Dermis blood vessel endothelial cell (primary cell): ENCODE data around the gene C9orf72. TPM values are rescaled to one million over a fixed set of nuclear protein-coding genes. Genes with fewer than 3 reads are reported as not detected.

Experiments used
- DNase-seq: peaks from one replicate; pipeline ENCODE4 v3.0.0; 2010
- total RNA-seq: library from RNA; depleted of rRNA; stranded (reverse); fragments of >200 nt; gene quantifications from 2 replicates; pipeline ENCODE4 v1.2.3, GENCODE V29; 2014

Gene C9orf72
- total RNA-seq, 1 donor from 2014 or later: 10.9 TPM

DNA sequence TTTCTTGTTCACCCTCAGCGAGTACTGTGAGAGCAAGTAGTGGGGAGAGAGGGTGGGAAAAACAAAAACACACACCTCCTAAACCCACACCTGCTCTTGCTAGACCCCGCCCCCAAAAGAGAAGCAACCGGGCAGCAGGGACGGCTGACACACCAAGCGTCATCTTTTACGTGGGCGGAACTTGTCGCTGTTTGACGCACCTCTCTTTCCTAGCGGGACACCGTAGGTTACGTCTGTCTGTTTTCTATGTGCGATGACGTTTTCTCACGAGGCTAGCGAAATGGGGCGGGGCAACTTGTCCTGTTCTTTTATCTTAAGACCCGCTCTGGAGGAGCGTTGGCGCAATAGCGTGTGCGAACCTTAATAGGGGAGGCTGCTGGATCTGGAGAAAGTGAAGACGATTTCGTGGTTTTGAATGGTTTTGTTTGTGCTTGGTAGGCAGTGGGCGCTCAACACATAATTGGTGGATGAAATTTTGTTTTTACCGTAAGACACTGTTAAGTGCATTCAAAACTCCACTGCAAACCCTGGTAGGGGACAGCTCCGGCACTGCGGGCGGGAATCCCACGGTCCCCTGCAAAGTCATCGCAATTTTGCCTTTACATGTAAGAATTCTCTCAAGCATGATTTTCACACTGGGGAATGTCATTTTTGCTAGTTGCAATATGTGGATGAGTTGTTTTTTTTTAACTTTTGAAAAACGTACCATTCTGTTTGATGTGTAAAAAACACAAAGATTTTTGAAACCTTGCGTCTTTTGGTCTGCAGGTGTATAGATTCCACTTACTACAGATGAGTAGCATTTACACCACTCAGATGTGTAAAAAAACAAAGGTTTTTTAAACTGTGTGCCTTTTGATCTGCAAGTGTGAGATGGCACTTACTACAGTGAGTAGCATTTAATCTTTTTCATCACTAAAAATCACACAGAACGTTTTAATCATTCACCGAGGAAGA, 631 bp upstream of the C9orf72 start:
- peak; percentile 100 for DNase-seq

DNA sequence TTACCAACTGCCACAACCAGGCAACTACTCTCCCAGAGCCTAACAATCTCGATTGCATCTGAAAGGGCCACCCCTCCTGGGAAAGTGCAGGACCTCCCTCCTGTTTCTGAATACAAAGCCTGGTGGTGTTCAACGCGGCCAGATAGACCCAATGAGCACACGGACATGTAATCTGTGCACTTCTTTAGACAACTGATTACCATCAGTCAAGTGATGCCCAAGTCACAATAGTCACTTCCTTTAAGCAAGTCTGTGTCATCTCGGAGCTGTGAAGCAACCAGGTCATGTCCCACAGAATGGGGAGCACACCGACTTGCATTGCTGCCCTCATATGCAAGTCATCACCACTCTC, 739 bp downstream of the C9orf72 start:
- peak; percentile 53 for DNase-seq

DNA sequence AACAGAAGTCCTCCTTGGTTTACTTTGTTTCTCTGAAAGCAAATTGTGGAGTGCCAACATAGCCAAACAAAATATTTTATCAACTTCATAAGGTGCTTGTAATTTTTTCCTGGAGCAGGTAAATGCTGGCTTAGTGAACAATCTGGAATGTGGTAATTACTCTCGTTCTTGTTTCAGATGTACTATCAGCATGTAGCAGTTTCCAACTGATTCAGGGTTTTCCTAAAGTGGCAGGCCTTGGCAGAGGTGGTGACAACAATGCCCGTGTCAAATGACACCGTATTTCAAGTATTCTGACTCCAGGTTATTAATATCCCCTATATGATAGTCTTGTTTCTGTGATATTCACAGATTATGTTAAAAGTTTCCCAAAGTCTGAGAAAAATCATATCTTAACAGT, 1.2 kb downstream of the C9orf72 start:
- no peak for DNase-seq

DNA sequence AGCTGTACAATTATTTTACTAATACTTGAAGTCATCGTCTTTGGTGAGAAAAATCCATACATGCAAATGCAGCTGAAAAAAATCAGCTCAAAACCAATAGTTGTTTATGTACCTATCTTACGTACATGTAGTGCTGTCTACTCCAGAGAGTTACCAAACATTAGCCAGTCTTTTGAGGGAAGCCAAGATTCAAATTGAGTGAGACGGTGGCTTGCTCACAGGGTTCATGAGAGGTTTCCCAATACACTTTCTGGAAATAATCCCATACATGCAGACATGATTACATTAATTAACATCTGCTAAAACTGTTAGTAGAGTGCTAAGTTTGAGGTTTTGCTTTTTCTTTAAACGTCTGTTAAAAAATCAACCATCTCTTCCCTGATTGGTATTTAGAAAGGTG, 2.3 kb downstream of the C9orf72 start:
- DNase-seq: no peak

DNA sequence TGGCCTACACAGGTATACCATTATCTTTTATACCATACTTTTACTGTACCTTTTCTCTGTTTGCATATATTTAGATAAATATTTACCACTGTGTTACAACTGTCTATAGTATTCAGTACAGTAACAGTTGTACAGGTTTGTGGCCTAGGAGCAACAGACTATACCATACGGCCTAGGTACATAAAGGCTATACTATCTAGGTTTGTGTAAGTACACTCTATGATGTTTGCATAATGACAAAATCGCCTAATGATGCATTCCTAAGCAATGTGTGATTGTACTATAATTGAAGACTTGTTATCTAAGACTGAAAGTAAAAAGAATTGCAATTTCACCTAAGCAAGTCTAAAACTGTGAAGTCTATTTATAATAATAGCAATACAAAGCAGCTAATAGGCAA, 3.9 kb downstream of the C9orf72 start:
- DNase-seq: no peak

DNA sequence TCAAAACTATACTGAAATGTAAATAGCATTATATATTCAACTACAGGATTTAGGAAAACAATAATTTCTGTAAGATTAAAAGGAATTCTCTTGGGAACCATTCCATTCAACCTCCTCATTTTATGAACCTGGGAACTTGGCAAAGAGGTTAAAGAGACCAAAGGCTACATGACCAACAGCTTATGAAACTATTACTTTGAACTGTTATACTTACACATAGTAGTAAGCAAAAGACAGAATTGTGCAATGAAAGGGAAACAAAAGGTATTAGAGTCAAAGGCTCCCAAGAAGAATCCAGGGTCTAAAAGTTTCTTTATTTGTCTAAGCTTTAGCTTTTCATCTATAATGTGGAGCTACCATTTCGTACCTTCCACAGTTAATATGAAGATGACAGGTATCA, 7.2 kb downstream of the C9orf72 start:
- DNase-seq: no peak

DNA sequence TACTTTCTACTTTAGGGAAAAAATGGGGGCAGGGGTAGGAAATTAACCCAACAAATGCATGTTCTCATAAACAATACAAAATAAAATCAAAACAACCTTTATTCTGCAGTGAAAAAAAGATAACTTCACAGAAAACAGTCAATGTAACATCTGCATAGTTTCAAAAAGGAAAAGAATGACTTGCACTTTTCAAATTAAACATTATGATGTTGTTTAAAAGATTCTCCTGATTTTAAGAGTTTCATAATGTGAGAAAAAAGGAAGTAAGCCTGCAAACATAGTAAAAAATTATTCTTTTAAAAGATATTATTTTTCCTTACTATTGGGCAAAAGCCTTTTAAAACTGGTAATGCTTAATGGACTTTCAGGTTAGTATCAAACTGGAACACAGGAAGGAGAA, 7.6 kb downstream of the C9orf72 start:
- DNase-seq: no peak

DNA sequence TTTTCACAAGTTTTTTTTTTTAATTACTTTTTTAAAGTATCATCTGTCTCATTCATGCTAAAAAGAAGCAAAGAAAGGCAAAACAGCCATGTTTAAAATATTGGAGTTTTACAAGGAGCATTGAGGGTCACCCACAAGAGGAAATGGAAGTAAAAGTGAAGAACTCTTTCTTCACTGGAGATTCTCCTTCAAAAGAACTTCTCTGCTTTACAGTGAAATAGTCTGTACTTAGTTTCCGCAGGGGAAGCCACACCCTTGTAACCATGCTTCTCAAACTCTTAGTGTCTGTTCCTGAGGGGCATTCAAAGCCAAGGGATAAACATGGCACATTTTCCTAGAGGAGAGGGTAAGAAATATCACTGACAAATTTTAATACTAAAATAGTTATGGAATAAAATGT, 8.6 kb downstream of the C9orf72 start:
- DNase-seq: no peak

DNA sequence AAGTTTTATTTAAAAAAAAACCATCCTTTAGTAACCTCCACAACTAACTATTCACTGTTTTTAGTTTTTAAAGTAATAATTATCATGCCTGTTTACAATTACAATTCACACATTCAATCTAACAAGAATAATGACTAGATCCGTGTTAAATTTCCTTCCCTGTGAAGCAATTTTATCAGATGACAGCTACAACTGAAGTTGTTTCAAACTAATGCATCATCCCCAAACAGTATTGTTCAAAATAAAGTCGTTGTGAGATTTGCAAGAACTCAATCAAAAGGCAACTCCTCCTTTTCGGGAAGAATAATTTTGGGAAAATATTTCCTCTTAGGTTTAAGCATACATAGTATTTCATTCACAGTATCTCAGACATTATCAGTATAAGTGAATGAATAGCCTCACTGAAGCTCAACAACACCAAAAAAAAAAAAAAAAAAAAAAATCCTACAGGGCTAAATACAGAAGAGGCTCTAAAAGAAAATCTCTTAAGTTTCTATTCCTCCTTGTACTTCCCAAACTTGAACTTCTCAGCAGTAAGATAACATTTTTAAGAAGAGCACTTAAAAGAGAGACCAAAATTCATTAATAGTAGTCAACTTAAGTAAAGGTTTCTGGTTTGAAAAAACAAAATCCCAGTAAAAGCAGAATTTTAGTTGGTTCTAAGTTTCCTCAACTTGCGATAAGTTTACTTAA, 9.4 kb downstream of the C9orf72 start:
- no peak for DNase-seq

DNA sequence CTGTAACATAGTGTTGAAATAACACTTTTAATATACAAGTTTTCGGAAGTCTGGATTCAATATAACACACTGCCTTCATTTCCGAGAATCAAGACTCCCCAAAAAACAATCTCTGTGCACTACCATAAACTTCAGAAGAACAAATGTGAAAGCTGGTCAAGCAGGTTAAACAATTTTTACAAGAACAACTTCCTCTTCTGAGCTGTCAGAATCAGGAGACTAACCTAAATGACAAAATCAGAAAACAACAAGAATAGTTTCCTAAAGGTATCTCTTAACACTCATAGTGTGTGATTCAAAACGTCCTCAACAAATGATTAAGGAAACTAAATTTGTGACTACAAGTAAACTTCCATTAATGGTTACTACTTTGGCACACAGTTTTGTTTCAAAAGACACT, 11.6 kb downstream of the C9orf72 start:
- DNase-seq: no peak

DNA sequence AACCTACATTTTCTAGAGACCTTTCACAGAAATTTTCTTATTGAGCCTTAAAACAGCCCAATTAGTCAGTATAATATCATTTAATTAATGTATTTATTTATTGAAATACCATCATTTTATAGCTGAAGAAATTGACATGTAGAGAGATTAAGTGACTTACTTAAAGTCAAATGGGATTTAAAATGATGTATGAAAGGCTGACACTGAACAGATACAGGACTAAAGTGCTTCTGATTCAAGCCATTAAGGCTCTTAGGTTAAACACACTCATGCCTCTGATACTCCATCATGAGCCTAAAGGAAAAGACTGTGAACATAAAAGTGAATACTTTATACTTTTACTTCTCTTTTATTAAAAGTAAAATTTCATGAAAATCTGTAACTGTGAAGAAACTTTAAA, 12.8 kb downstream of the C9orf72 start:
- DNase-seq: no peak

DNA sequence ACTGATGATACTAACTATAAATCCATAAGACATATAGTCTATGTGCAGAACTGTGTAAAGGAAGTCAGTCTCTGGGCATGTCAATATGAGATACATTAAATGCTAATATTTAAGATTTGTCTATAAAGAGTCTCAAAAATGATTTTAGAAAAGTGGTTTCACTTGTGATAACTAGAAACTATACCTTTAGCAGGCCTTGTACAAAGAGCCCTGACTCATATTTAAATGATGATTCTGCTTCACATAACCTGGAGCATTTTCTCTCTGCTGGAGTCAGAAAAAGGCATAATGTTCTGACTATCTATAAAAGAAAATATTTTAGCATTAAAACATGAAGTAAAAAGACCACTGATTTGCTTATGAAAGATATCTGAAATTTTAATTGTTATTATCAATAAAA, 15.0 kb downstream of the C9orf72 start:
- no peak for DNase-seq

DNA sequence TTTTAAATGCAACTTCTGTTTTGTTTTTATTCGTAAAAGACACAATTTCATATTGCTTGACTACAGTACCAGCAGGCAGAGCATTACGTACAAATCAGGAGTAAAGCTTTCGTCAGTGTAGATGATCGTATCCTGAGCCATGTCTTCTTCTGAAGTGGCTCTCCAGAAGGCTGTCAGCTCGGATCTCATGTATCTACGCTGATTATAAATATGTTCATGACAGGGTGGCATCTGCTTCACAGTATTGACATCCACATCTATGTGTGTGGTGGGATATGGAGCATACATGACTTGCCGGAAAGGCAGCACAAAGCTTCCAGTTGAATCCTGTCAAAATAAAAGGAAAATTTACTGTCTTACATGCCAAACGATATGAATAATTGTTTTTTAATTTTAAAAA, 16.8 kb downstream of the C9orf72 start:
- DNase-seq: no peak

DNA sequence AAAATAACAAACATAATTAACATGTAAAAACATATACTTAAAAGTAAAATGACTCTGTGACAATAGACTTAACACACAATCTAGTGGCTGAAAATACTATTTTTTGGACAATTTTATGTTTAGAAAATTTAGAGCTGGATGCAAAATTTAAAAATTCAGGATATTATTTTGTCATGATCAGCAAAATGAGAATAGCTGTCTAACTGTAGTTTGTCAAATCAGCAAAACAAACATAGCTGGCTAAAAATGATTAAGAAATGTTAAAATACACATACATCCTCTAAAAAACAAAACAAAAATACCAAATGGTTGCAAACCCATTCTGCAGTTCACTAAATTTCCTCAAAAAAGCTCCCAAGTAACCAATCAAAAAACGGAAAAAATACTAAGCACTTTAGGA, 18.6 kb downstream of the C9orf72 start:
- no peak for DNase-seq

DNA sequence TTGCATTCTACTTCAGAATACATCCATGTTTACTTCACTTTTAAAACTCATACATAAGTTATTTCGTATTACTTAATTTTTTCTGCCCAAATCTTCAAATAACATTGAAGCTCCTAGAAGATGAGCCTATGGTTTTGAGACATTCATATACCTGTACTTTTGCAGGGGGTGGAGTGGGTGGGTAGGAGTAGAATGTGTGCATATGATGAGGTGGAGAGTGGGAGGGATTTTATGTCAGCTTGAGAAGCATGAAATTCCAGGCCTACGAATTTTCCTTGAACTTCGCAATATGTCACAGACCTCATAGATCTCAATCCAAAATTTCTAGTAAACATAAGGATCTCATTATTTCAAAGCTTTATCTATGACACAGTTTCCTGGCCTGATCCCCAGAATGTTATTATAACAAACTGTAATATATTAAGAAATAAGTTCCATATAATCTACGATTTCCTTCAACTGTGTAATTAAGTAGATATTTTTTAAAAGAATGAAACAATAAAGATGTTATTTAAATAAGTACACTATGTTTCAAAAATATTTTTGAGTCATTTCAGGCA, 24.0 kb downstream of the C9orf72 start:
- no peak for DNase-seq

DNA sequence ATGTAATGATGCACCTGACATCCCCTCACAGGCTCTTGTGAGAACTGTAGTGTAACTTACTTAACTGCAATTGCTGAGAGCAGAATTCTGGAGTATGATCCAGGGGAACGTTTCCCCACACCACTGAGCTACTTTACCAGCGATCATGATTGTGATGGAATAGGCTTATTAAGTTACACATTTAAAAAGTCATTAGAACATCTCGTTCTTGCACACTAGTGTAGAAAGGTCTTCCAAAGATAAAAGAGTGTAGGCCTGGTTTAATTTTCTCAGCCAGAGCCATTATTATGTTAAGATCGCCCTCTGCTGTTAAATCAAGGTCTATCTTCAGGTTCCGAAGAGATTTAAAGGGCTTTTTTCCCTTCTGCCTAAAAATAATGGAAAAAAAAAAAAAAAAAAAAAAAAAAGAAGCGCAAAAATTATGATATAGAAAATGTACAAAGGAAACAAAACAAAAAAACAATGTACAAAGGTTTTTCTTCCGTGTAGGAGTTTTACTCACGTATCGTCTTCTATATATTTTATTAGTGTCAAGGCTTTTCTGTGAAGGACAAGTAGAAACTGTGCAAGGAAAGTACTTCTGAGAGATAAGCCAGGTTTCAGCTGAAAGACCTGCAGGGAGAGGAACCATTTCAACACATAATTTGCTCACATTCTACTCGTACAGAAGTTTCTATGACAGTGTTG, 25.1 kb downstream of the C9orf72 start:
- peak; percentile 57 for DNase-seq

DNA sequence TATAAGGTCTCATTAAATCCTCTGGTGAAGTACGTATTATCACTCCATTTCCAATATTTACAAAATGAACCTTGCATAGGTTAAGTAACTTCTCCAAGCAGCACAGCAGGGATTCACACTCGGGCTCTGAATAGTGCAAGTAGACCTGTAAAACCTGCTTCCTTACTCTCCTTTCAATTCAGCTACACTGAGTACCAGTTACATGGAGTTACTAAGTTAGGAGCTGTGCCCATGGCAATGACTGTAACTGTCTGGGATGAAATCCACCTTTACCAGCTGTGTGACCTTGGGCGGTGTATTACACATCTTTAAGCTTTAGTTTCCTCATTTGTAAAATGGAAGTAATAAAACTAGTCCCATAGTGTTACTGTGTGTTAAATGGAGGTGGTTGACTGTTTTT, 27.8 kb downstream of the C9orf72 start:
- no peak for DNase-seq

DNA sequence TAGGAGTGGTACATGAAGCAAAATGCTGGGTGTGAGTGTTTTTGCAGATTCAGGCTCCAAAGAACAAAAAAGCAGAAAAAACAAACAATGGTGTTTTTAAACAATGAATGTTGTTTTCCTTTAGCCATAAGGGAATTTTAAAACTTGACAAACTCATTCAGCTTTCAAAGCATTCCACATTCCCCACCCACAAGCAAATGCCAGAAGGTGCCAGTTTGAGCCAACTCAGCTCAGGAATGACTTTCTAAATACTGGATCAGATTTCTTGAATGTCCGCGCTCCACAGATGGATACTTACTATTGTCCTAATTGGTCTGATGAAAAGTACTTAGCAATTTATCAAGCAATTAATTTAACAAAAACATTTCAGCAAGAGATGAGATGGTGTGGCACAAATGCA, 30.8 kb downstream of the C9orf72 start:
- no peak for DNase-seq

DNA sequence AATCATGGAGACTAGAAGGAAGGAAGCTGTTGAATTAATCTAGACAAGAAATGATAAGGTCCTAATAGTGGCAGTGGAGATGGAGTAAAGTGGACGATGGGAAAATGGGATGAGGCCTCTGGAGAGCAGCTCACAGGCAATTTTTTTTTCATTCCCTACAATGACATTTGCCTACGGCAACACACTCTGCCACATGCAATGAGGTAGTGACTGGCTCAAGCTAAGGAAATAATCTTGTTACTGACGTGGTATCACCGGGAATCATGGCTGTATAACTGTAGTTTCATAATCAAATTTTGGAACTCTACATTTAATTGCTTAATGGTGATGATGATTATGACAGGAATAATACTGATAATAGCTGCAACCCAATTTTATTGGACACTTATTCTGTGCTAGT, 31.5 kb downstream of the C9orf72 start:
- no peak for DNase-seq

DNA sequence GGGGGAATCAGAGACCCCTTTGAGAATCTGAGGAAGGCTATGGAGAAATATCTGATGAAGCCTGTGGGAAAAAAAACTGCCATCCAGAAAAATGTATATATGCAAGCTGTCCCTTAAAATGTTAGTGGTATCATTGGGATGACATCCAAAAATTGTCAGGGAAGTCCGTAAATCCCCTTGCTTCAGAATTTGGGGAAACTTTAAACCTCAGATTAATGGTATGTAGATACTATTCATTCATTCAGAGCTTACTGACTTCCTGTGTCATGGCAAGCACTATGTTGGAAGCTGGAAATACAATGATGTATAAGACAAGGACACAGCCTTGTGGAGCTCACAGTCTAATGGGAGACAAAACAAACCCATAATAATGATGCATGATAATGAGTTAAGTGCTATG, 32.8 kb downstream of the C9orf72 start:
- DNase-seq: no peak

DNA sequence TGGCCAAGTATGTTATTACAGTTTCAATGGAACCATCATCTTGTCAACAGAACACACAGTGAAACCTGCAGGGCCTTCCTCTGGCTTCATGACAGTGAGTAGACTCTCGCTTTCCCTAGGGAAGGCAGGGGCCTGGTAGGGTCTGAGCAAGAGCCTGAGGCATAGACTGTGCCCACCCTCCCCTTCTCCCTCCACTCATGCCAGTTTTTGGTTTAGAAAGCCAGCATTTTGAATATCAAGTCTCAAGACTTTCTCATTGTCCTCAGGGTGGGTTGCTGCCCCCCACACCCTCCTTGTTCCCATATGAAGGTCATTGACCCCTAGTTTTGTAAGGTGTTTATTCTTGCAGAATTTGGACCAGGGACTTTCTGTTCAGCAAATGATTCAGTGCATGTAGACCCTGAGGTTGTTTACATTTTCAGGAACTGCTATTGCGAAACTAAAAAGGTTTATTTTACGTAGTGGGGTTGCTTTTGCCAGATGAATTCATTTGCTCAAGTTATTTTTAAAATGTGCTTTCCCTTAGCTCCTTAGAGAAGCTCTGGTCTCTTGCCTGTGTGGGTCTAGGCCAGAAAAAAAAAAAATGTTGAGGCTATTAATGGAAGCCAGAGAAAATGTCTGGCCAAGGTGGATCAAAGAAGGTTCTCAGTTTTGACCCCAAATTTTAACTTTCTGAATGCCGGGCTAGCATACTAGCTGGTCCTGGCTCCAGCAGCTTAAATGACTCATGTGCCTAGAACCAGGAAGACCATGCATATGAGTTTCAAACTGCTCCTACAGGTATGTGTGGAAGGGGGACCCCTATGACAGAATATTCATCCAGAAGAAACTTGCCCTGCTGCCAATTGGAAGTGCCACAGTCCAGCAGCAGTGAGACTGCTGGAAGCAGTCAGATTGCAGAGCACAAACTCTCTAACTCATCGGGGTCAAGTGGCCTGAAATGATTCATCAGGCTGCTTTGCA, 33.5 kb downstream of the C9orf72 start:
- DNase-seq: no peak

DNA sequence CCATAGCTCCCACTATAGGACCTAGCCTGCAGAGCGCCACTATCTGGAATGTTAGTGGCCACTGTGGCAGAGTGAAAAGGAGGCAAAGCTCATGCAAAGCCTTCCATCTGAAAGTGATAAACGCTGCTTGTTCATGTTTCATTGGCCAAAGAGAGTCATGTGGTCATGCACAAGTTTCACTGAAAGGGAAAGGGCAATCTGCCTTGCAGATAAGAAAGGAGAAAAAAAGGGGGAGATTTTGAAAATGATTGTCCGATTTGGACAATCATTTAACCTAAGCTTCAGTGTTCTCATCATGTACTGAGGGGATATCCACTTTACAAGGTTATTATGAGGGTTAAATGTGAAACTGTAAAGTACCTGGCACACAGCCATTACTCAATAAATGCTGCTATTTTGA, 34.6 kb downstream of the C9orf72 start:
- DNase-seq: no peak
